Mucosa of descending colon (tissue), 3 donors: ENCODE measurements around the gene MOB1B. TPM values are rescaled to one million over a fixed set of nuclear protein-coding genes. Genes with fewer than 3 reads are reported as not detected.

ENCODE experiments used
- ATAC-seq: fragments of 200-7000 bp; cut with Tn5 transposase; one replicate; pipeline ENCODE4 v1.9.1; 2020; ENCODE audit warnings: mild to moderate bottlenecking, moderate library complexity
- DNase-seq, 3 donors: peaks; one replicate each; pipeline ENCODE4 v3.0.0-alpha.2; 2020
- H3K36me3 ChIP-seq: fragments of 200-600 bp; one replicate; pipeline ENCODE4 v1.8.0; 2021; ENCODE audit warnings: low read depth, mild to moderate bottlenecking
- H3K4me1 ChIP-seq: fragments of 200-600 bp; one replicate; pipeline ENCODE4 v1.8.0; 2021; ENCODE audit warnings: low read depth, mild to moderate bottlenecking
- H3K4me3 ChIP-seq: fragments of 200-600 bp; one replicate; pipeline ENCODE4 v1.8.0; 2021; ENCODE audit warnings: mild to moderate bottlenecking
- H3K9me3 ChIP-seq: fragments of 200-600 bp; one replicate; pipeline ENCODE4 v1.8.0; 2021; ENCODE audit warnings: mild to moderate bottlenecking
- intact Hi-C, 2 donors: fragments of 100-400 bp; cut with DNase I in 1 of 2; cut with micrococcal nuclease in 1 of 2; formaldehyde crosslinking; loops; one replicate each; pipeline versions ENCODE4 v1.11.0 to v1.11.1; 2022; cut with DNase I, micrococcal nuclease
- total RNA-seq, 3 donors: library from RNA; stranded (reverse); fragmentation: NEBNext Ultra II Directional in 2 of 3; extraction: Animal tissue kit (Norgen Biotek cat#: 25700) in 2 of 3; gene quantifications; one replicate each; pipeline versions ENCODE4 v1.2.1 to v1.2.4, GENCODE V29; 2021 to 2023
- TF ChIP-seq, protein P1 (sequence below): fragments of 200-600 bp; IDR thresholded peaks from one replicate; pipeline ENCODE4 v1.8.0; 2022; ENCODE audit warnings: antibody characterized with exemption, mild to moderate bottlenecking
- donor health status: DM: no; HTN: no; CAD: no; lungs with moderate emphysema.
- donor health status: DM: no; HTN: no; CAD: no.
- donor health status: DM: no; HTN: yes; CAD: no.

The MOB1B gene
- total RNA-seq, 3 donors from 2014 or later = 12.2 to 22.3 (median 12.8) TPM

DNA sequence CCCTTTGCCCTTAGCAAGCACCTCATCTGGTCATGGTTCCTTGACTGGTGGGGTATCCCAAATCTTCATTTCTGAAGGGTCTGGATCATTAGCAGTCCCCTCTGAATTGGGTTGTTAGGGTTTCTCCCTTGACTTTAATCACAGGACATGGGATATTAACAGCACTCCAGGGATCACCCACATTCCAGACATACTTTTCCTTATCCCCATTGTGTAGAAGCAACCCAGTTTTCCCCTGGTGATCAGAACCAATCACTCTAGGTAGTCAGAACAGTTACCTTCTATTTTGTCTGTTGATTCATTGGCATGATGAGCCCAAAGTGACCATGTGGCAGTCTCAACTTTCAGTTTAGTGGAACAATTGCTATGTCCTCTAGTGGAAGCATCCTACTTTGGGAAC is 33.4 kb upstream of the MOB1B start:
- TF ChIP-seq, protein P1, sequence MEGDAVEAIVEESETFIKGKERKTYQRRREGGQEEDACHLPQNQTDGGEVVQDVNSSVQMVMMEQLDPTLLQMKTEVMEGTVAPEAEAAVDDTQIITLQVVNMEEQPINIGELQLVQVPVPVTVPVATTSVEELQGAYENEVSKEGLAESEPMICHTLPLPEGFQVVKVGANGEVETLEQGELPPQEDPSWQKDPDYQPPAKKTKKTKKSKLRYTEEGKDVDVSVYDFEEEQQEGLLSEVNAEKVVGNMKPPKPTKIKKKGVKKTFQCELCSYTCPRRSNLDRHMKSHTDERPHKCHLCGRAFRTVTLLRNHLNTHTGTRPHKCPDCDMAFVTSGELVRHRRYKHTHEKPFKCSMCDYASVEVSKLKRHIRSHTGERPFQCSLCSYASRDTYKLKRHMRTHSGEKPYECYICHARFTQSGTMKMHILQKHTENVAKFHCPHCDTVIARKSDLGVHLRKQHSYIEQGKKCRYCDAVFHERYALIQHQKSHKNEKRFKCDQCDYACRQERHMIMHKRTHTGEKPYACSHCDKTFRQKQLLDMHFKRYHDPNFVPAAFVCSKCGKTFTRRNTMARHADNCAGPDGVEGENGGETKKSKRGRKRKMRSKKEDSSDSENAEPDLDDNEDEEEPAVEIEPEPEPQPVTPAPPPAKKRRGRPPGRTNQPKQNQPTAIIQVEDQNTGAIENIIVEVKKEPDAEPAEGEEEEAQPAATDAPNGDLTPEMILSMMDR = no peak
- no peaks in the 10 kb centered on the region for H3K4me1 ChIP-seq
- DNase-seq (no peak), ATAC-seq (no peak)
- no peaks in the 10 kb centered on the region for H3K36me3 ChIP-seq
- no peak overlapping the region for H3K4me3 ChIP-seq
- intact Hi-C loops = no loop called here
- H3K9me3 ChIP-seq = no peaks in the 10 kb centered on the region

DNA sequence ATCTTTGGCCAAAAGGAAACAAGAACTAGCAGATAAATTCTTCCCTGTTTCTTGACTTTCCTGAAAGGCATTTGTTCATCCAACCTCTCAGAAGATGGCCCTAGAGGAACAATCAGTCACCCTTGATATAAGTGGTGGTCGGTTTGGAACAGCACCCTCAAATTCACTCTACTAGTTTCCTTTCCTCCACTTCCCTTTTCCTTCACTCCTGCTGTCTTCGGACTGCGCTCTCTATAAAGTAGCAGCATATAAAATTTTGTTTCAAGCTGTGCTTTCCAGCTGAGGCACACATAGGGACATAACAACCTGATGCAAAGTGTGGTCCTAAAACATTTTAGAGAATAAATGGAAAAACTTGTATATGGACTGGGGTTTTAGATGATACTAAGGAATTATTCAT is 29.0 kb upstream of the MOB1B start:
- no peak for DNase-seq

DNA sequence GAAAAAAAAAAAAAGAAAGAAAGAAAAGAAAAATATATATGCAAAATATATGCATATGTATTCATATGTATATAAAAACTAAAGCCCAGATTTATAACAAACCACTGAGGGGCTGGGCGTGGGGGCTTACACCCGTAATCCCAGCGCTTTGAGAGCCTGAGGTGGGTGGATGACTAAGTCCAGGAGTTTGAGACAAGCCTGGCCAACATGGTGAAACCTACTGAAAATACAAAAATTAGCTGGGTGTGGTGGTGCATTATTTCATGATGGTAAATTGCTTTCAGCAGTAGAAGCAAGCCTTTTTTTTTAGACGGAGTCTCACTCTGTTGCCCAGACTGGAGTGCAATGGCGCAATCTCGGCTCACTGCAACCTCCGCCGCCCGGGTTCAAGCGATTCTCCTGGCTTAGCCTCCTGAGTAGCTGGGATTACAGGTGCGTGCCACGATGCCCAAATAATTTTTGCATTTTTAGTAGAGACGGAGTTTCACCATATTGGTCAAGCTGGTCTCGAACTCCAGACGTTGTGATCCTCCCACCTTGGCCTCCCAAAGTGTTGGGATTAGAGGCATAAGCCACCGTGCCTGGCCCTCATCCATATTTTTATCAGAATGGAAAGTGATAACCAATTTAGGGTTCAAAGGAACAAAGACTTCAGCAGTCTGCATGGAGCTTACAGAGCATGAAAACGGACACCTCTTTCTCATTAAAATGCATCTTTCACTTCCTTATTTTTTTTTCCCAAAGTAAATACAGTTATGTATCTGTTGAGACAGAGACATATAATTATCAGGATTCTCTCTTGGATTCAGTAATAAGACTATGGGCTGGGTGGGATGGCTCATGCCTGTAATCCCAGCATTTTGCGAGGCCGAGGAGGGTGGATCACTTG is 27.7 kb upstream of the MOB1B start:
- H3K9me3 ChIP-seq = no peaks in the 10 kb centered on the region
- no peaks in the 10 kb centered on the region for H3K4me1 ChIP-seq
- H3K4me3 ChIP-seq = no peak overlapping the region
- DNase-seq (no peak), ATAC-seq (no peak)
- intact Hi-C loops = no loop called here
- TF ChIP-seq, protein P1 = no peak
- no peaks in the 10 kb centered on the region for H3K36me3 ChIP-seq

More for the DNA sequence above, 29.0 kb upstream of the MOB1B start:
- Histone ChIP-seq H3K9me3 (no peaks in the 10 kb centered on the region), H3K4me1 (no peaks in the 10 kb centered on the region), H3K36me3 (no peaks in the 10 kb centered on the region), H3K4me3 (no peak overlapping the region)
- no peak for ATAC-seq
- TF ChIP-seq, protein P1 = no peak
- intact Hi-C loops = no loop called here

DNA sequence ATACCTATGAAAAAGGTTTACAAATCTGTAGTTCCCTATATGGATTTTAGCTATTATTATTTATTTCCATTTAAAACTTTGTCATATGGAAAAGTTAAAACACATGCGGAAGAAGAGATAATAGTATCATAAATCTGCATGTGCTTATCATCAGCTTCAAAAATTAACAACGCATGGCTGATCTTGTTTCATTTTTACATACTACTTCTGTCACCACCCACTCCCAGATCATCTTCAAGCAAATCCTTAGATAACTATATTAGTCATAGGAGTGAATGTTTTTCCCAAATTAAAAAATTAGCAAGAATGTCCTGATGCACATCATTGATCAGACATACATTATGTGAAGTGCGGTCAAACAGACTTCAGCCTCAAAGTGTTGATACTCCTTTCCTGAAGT is 24.6 kb upstream of the MOB1B start:
- intact Hi-C loops = no loop called here
- no peak overlapping the region for H3K4me3 ChIP-seq
- TF ChIP-seq, protein P1 = no peak
- ATAC-seq = no peak
- H3K36me3 ChIP-seq = no peaks in the 10 kb centered on the region
- DNase-seq = no peak
- no peaks in the 10 kb centered on the region for H3K9me3 ChIP-seq
- H3K4me1 ChIP-seq = no peaks in the 10 kb centered on the region

DNA sequence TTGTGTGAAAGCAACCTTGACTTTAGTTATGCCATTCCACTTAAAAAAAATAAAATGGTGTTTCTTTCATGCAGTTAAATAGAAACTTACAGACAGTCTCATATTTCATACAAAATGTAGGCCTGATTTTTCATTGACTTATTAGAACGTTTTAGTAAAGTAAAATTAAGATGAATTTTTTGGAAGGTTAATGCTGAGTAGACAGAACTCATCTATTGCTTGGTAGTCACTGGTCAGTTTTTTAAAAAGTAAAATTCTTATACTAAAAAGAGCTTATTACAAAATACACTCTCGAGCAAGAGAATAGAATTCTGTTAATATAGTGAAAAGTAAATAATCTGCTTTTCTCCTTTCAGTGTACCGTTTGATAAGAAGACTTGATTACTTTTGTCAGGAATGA is 21.4 kb upstream of the MOB1B start:
- ATAC-seq = no peak
- H3K9me3 ChIP-seq = no peaks in the 10 kb centered on the region
- no peak overlapping the region for H3K4me3 ChIP-seq
- no peaks in the 10 kb centered on the region for H3K36me3 ChIP-seq
- intact Hi-C loops = no loop called here
- TF ChIP-seq, protein P1 = no peak
- DNase-seq = no peak
- H3K4me1 ChIP-seq = no peaks in the 10 kb centered on the region
